OCI-LY3 (cell line): ENCODE data around the gene HLF.

Experiments used
- CTCF ChIP-seq: fragments of 200-600, 300-600 bp; sonication (generic); IDR thresholded peaks from 2 replicates; pipeline ENCODE4 v1.5.1; 2014; ENCODE audit warnings: antibody characterized with exemption, low read length, low read depth
- EZH2phosphoT487 ChIP-seq: fragments of 200-600 bp; shearing (Covaris generic); IDR thresholded peaks from 2 replicates; pipeline ENCODE4 v1.6.1; 2018; ENCODE audit warnings: antibody characterized with exemption, mixed run types, low read depth

DNA sequence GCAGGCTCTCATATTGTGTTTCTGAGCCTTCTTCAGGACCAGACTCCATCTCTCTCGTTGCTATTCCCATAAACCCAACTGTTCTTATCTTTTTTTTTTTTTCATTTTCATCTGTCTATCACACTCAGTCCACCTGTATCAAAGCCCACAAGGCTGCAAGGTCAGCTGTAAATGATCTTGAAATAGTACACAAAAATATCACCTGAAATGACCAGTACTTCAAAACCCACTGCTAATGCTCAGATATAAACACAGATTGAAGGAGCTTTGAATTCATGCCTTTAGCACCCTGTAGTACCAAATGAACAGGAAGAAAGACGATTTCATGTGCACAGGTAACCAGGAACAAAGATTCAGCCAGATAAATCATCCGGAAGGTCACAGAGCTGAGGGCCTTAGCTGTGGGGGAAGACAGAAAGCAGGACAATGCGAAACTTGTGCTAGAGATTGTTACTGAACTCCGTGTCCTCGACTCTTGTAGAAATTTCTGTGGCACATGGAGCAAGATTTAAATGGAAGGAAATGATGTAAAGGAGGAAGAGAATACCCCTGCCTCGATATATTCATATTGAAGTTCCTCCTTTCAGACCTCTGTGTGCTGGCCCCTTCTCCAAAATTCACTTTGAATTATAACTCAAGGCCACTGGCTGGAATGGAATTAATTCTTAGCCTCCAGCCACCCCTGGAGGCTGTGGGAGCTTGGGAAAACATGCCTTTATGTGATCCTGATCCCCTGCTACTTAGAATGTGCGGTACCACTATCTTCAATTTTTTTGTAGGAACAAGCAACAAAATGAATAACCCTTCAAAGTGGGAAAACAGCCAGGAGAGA lies 4.1 kb downstream of the HLF start:
- no peak for TF ChIP-seq CTCF
- no peak for TF ChIP-seq EZH2phosphoT487
